K562 (cell line): ENCODE data around the gene CCDC124. TPM values are rescaled to one million over a fixed set of nuclear protein-coding genes. Genes with fewer than 3 reads are reported as not detected.

Experiments
- ATAC-seq: fragments of 200-7000 bp; cut with Tn5 transposase; 3 replicates; pipeline ENCODE4 v1.9.1; 2020; ENCODE audit warnings: moderate library complexity
- BruUV-seq: library from RNA; stranded (reverse); fragments of 400-500 nt; replicated peaks from 2 replicates; lab custom pipeline; 2021; lab: Mats Ljungman, UMichigan
- CTCF ChIA-PET: fragments of 300-600 bp; formaldehyde crosslinking; extraction: SDS; loops from one replicate; lab custom pipeline; 2021; ENCODE audit warnings: low intra/inter-chr PET ratio; lab: Yijun Ruan, JAX
- POLR2A ChIA-PET: fragments of 300-600, 350-650 bp; sonication (Branson Sonifier 250); formaldehyde crosslinking; extraction: SDS; loops from one replicate; lab custom pipeline; 2021; ENCODE audit warnings: antibody characterized with exemption, inconsistent platforms; lab: Yijun Ruan, JAX
- DNase-seq, 4 experiments: peaks; one replicate each; pipeline versions ENCODE4 v3.0.0 to v3.0.0-alpha.2; 2011 to 2018; ENCODE audit warnings: low spot score in 3 of 4, mixed read lengths in 3 of 4; ENCODE audit errors: extremely low read depth in 1 of 4
- FAIRE-seq: peaks from 2 replicates; lab custom pipeline; 2011; peaks lifted over from hg19 to GRCh38; lab: Jason Lieb, UNC
- H2AFZ ChIP-seq: 2 replicates; pipeline ENCODE4 v1.6.0; 2011; ENCODE audit warnings: low read depth, low read length, control low read depth, inconsistent platforms
- H3K27ac ChIP-seq: fragments of 200-600 bp; 3 replicates; pipeline ENCODE4 v1.8.0; 2011; ENCODE audit warnings: low read depth, mild to moderate bottlenecking, control low read depth, inconsistent platforms, low read length, moderate library complexity, mixed read lengths; ENCODE audit errors: extremely low read depth
- H3K27me3 ChIP-seq, 2 experiments: fragments of 300-600 bp in 1 of 2; 2 replicates in 1 of 2; 3 replicates in 1 of 2; pipeline versions ENCODE4 v1.6.0 to v1.8.0; 2011; ENCODE audit warnings: inconsistent platforms in 2 of 2, low read length in 2 of 2, mild to moderate bottlenecking in 1 of 2, mixed read lengths in 1 of 2, moderate library complexity in 1 of 2; ENCODE audit not compliant: control insufficient read depth in 2 of 2, insufficient read depth in 2 of 2
- H3K36me3 ChIP-seq: fragments of 300-600 bp; 3 replicates; pipeline ENCODE4 v1.8.0; 2011; ENCODE audit warnings: mild to moderate bottlenecking, low read length, inconsistent platforms; ENCODE audit not compliant: control insufficient read depth, insufficient read depth
- H3K4me1 ChIP-seq, 2 experiments: fragments of 200-600 bp in 1 of 2; replicated peaks in 1 of 2; 2 replicates in 1 of 2; 3 replicates in 1 of 2; pipeline versions ENCODE4 v1.5.1 to v1.8.0; 2011; ENCODE audit warnings: inconsistent platforms in 2 of 2, low read length in 2 of 2, mild to moderate bottlenecking in 1 of 2, mixed read lengths in 1 of 2, moderate library complexity in 1 of 2; ENCODE audit not compliant: control insufficient read depth in 2 of 2, insufficient read depth in 2 of 2
- H3K4me2 ChIP-seq: 2 replicates; pipeline ENCODE4 v1.6.1; 2011; ENCODE audit warnings: low read length, control low read depth, inconsistent platforms, mixed read lengths; ENCODE audit not compliant: insufficient read depth
- H3K4me3 ChIP-seq: fragments of 200-600 bp; sonication (generic), shearing (Covaris generic); 2 replicates; pipeline ENCODE4 v1.5.1; 2016; ENCODE audit warnings: control low read depth, inconsistent platforms
- H3K79me2 ChIP-seq: fragments of 200-600 bp; 3 replicates; pipeline ENCODE4 v1.8.0; 2011; ENCODE audit warnings: low read length, inconsistent platforms; ENCODE audit not compliant: control insufficient read depth, insufficient read depth
- H3K9ac ChIP-seq, 2 experiments: 2 replicates each; pipeline versions ENCODE4 v1.6.0 to v1.6.1; 2011; ENCODE audit warnings: low read depth in 2 of 2, low read length in 2 of 2, control low read depth in 1 of 2, inconsistent platforms in 1 of 2, mild to moderate bottlenecking in 1 of 2, mixed read lengths in 1 of 2; ENCODE audit not compliant: insufficient read depth in 1 of 2
- H3K9me1 ChIP-seq: one replicate; pipeline ENCODE4 v1.6.0; 2011; ENCODE audit warnings: inconsistent platforms, mild to moderate bottlenecking, low read length, moderate library complexity; ENCODE audit not compliant: control insufficient read depth, insufficient read depth
- H3K9me3 ChIP-seq: replicated peaks from 2 replicates; pipeline ENCODE4 v1.5.1; 2011; ENCODE audit warnings: low read depth, low read length, inconsistent platforms; ENCODE audit not compliant: control insufficient read depth, insufficient read depth
- H4K20me1 ChIP-seq: replicated peaks from 2 replicates; pipeline ENCODE4 v1.6.1; 2011; ENCODE audit warnings: low read length, inconsistent platforms, mixed read lengths; ENCODE audit not compliant: control insufficient read depth, insufficient read depth
- POLR2H ChIP-seq: IDR thresholded peaks from 2 replicates; pipeline ENCODE4 v1.6.1; 2016; ENCODE audit warnings: missing genetic modification characterization, low read depth, mild to moderate bottlenecking, control low read depth, missing compliant biosample characterization, moderate library complexity
- RFX1 ChIP-seq: fragments of 450-650 bp; IDR thresholded peaks from 2 replicates; pipeline ENCODE4 v1.6.1; 2016; ENCODE audit warnings: mild to moderate bottlenecking, moderate library complexity
- ZBTB1 ChIP-seq: sonication (generic); formaldehyde crosslinking; IDR thresholded peaks from 2 replicates; pipeline ENCODE4 v1.8.1; 2023; ENCODE audit warnings: missing genetic modification reagents, low read depth, mild to moderate bottlenecking, borderline replicate concordance
- ZNF24 ChIP-seq: fragments of 450-650 bp; IDR thresholded peaks from 2 replicates; pipeline ENCODE4 v1.6.1; 2016
- WGBS: fragments of 100-300 bp; shearing (Covaris generic); methylation state at CpG from one replicate; pipeline ENCODE4 v1.1.6; 2016; ENCODE audit warnings: low coverage, mixed read lengths; ENCODE audit not compliant: insufficient coverage; ENCODE audit errors: missing lambda C conversion rate; 5-methylcytosine and 5-hydroxymethylcytosine counted together
- in situ Hi-C: fragments of 300-500 bp; cut with MboI; formaldehyde crosslinking; loops from 4 replicates; pipeline ENCODE4 v1.15.0; 2018; ENCODE audit warnings: inconsistent platforms, mixed read lengths
- intact Hi-C: fragments of 100-400 bp; cut with micrococcal nuclease; formaldehyde crosslinking; loops from 2 replicates; pipeline ENCODE4 v1.14.2; 2022
- polyA plus RNA-seq, 8 experiments: library from polyadenylated mRNA; depleted of rRNA in 4 of 8; stranded (reverse) in 5 of 8; unstranded in 3 of 8; fragments of >200 nt; fragmentation: Nextera tagmentation in 2 of 8; fragmentation: Illumina TruSeq in 1 of 8; extraction: Ambion mirVana in 2 of 8; extraction: Trizol in 1 of 8; gene quantifications; 2 replicates each; pipeline versions ENCODE4 v1.2.1 to v1.2.3, GENCODE V29; 2011 to 2014; ENCODE audit warnings: inconsistent platforms in 1 of 8, missing spikeins in 1 of 8
- total RNA-seq, 7 experiments: library from RNA; depleted of rRNA in 6 of 7; stranded (reverse); fragments of >200 nt in 6 of 7; fragmentation: Illumina TruSeq in 2 of 7; extraction: Trizol in 2 of 7; gene quantifications; 2 replicates each; pipeline versions ENCODE4 v1.2.1 to v1.2.3, GENCODE V29; 2011 to 2021; ENCODE audit warnings: low replicate concordance in 1 of 7
- TF ChIP-seq, protein P1 (sequence below): fragments of 450-650 bp; IDR thresholded peaks from 2 replicates; pipeline ENCODE4 v1.6.1; 2018; ENCODE audit not compliant: partially characterized antibody
- TF ChIP-seq, protein P2 (sequence below): fragments of 450-650 bp; formaldehyde crosslinking; IDR thresholded peaks from 2 replicates; pipeline ENCODE4 v1.4.0; 2020; ENCODE audit warnings: mild to moderate bottlenecking, moderate library complexity

The CCDC124 gene
- total and polyA plus RNA-seq, 9 of the 15 experiments (the other 6 are each of a cell fraction or from before 2014, with no cell fraction given): 5.8 to 234 (median 40.1) TPM

DNA sequence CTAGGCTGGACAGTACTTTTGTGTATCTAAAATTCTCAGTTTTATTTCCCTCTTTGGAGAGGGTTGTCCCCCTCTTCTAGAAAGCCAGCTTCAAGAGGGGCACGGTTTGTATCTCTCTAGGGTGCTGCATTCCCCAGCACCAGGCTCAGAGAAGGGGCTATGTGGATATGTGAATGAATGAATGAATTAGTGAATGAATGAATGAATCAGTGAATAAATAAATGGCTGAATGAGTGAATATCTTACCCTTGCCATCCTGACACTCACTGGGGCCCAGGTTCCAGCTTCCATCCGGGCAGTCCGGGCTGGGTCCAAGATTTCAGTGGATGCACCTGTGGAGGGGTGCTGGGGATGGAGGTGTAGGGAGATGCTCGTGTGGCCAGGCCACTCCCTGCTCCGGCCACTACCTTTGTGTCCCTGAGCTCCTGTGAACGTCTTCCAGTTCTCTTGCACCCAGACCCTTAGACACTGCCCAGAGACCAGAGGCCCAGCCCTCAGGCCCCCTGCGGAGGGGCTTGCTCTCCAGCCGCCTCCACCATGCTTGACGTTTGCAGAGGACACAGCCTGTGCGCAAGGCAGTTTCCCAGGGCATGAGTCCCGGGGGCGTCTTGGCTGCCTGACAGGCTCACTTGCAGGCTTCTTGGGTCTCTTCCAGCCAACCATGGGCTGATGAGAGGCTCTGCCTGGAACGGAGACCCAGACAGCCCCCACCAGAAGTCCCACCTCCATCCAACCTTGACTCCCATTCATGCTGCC, 31.3 kb downstream of the CCDC124 start:
- in situ Hi-C loops (no loop called here), intact Hi-C loops (no loop called here)
- TF ChIP-seq ZBTB1 (no peak), ZNF24 (peak; percentile 96)
- DNase-seq (peak in 1 of 4 experiments; percentile 5), ATAC-seq (no peak; the same call in 1 of the 3 replicates), FAIRE-seq (no peak)
- H3K36me3 ChIP-seq: no peaks in the 10 kb centered on the region
- H3K4me3 ChIP-seq: no peak overlapping the region
- H3K9ac ChIP-seq: no peak overlapping the region
- H3K27me3 ChIP-seq: no peaks in the 10 kb centered on the region
- ChIA-PET CTCF (no interaction called here), POLR2A (no interaction called here)
- no peaks in the 10 kb centered on the region for H3K79me2 ChIP-seq
- no peak overlapping the region for H2AFZ ChIP-seq
- no peak overlapping the region for H3K4me2 ChIP-seq
- WGBS: 7% methylated on average over 13 of the region's 13 CpGs
- no peaks in the 10 kb centered on the region for H3K9me3 ChIP-seq
- no peaks in the 10 kb centered on the region for H3K9me1 ChIP-seq
- H4K20me1 ChIP-seq: no peaks in the 10 kb centered on the region
- H3K4me1 ChIP-seq: peaks cover 5 to 37% of the 10 kb centered on the region in 2 experiments; a peak in 4 of 5 replicates
- no peak overlapping the region for H3K27ac ChIP-seq
- no TSS peak for BruUV-seq

DNA sequence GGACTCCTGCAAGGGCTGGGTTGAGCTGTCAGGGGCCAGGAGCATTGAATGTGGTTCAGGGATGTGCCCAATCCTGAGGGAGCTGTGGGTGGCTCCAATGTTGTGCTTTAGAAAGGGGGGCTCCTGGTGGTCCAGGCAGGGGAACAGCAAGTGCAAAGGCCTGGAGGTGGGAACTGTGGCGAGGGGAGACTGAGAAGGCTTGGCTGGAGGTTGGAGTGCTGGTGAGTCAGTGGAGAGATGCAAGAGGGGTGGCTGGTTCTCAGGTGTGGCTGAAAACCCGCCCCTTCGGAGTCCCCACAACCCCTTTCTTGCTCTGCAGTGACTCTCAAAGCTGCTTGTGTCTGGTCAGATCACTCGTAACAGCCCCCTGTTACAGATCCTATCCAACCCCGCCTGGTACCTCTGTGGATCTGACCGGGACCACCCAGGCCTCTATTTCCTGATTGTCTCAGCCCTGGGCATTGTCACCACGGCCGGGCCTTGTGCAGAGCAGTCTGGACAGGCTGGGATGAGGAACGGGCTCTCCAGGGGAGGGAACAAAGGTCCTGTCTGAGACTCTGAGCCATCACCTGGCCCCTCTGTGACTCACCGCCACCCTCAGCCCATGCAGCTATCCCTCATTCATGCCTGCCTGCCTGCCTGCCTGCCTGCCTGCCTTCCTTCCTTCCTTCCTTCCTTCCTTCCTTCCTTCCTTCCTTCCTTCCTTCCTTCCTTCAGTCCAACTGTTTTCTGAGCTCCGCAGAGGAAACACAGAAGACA, 32.7 kb downstream of the CCDC124 start:
- Histone ChIP-seq H3K9me1 (no peaks in the 10 kb centered on the region), H3K4me1 (peaks cover 12 to 47% of the 10 kb centered on the region in 2 experiments), H3K27me3 (no peaks in the 10 kb centered on the region), H3K4me2 (no peak overlapping the region), H3K79me2 (no peaks in the 10 kb centered on the region), H2AFZ (peak overlapping the region; percentile 57; the same call in 1 of the 2 replicates), H3K9ac (peak overlapping the region in 1 of 2 experiments; percentile 68; a peak in 2 of 4 replicates), H3K27ac (no peak overlapping the region), H4K20me1 (no peaks in the 10 kb centered on the region), H3K36me3 (no peaks in the 10 kb centered on the region), H3K9me3 (no peaks in the 10 kb centered on the region), H3K4me3 (no peak overlapping the region)
- in situ Hi-C loops: no loop called here
- ATAC-seq (no peak), FAIRE-seq (no peak), DNase-seq (peak in 1 of 4 experiments; percentile 6)
- POLR2A ChIA-PET: interaction anchor here (0.6 to 0.9 kb wide), 2 partner anchors 10 to 308 kb away, joined by 3 read pairs; no protein-coding TSS in a partner anchor
- TF ChIP-seq RFX1 (no peak), POLR2H (tag) (no peak)
- TF ChIP-seq, protein P1, sequence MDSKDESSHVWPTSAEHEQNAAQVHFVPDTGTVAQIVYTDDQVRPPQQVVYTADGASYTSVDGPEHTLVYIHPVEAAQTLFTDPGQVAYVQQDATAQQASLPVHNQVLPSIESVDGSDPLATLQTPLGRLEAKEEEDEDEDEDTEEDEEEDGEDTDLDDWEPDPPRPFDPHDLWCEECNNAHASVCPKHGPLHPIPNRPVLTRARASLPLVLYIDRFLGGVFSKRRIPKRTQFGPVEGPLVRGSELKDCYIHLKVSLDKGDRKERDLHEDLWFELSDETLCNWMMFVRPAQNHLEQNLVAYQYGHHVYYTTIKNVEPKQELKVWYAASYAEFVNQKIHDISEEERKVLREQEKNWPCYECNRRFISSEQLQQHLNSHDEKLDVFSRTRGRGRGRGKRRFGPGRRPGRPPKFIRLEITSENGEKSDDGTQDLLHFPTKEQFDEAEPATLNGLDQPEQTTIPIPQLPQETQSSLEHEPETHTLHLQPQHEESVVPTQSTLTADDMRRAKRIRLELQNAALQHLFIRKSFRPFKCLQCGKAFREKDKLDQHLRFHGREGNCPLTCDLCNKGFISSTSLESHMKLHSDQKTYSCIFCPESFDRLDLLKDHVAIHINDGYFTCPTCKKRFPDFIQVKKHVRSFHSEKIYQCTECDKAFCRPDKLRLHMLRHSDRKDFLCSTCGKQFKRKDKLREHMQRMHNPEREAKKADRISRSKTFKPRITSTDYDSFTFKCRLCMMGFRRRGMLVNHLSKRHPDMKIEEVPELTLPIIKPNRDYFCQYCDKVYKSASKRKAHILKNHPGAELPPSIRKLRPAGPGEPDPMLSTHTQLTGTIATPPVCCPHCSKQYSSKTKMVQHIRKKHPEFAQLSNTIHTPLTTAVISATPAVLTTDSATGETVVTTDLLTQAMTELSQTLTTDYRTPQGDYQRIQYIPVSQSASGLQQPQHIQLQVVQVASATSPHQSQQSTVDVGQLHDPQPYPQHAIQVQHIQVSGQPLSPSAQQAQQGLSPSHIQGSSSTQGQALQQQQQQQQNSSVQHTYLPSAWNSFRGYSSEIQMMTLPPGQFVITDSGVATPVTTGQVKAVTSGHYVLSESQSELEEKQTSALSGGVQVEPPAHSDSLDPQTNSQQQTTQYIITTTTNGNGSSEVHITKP: peak; percentile 74
- TF ChIP-seq, protein P2, sequence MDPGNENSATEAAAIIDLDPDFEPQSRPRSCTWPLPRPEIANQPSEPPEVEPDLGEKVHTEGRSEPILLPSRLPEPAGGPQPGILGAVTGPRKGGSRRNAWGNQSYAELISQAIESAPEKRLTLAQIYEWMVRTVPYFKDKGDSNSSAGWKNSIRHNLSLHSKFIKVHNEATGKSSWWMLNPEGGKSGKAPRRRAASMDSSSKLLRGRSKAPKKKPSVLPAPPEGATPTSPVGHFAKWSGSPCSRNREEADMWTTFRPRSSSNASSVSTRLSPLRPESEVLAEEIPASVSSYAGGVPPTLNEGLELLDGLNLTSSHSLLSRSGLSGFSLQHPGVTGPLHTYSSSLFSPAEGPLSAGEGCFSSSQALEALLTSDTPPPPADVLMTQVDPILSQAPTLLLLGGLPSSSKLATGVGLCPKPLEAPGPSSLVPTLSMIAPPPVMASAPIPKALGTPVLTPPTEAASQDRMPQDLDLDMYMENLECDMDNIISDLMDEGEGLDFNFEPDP (CRISPR knock-in tag): no peak
- CTCF ChIA-PET: no interaction called here
- intact Hi-C loops: no loop called here
- BruUV-seq: no TSS peak
- 48% methylated on average over 7 of the region's 11 CpGs for WGBS
